ACC112 (cell line): ENCODE measurements around the gene RNF168.

Experiments used
- H2AFZ ChIP-seq: fragments of 200-600 bp; sonication (generic); one replicate; pipeline ENCODE4 v1.6.0; 2017; ENCODE audit warnings: antibody characterized with exemption, low read length; ENCODE audit not compliant: unreplicated experiment
- H3K27ac ChIP-seq: fragments of 200-600 bp; sonication (generic); 2 replicates; pipeline ENCODE4 v1.5.1; 2014; ENCODE audit warnings: low read depth, mild to moderate bottlenecking, antibody characterized with exemption, low read length, moderate library complexity
- H3K27me3 ChIP-seq: fragments of 200-600 bp; sonication (generic); 2 replicates; pipeline ENCODE4 v1.6.1; 2014; ENCODE audit warnings: mild to moderate bottlenecking, antibody characterized with exemption, low read length, moderate library complexity, mixed read lengths; ENCODE audit not compliant: insufficient read depth
- H3K36me3 ChIP-seq: fragments of 200-600 bp; sonication (generic); 2 replicates; pipeline ENCODE4 v1.6.1; 2016; ENCODE audit warnings: mild to moderate bottlenecking, antibody characterized with exemption, low read length, moderate library complexity, mixed read lengths; ENCODE audit not compliant: insufficient read depth
- H3K4me1 ChIP-seq: fragments of 200-600 bp; sonication (generic); one replicate; pipeline ENCODE4 v1.6.1; 2016; ENCODE audit warnings: low read length, mixed read lengths; ENCODE audit not compliant: insufficient read depth, unreplicated experiment, control insufficient read depth
- H3K4me3 ChIP-seq: fragments of 200-600 bp; sonication (generic); 2 replicates; pipeline ENCODE4 v1.5.1; 2014; ENCODE audit warnings: mild to moderate bottlenecking, low read depth, low read length
- H3K79me2 ChIP-seq: fragments of 200-600 bp; sonication (generic); one replicate; pipeline ENCODE4 v1.6.0; 2016; ENCODE audit warnings: low read length; ENCODE audit not compliant: control insufficient read depth, unreplicated experiment, insufficient read depth

Gene RNF168

GRCh38 chr3:196499807-196500524 is 3.6 kb downstream of the RNF168 start:
- Histone ChIP-seq H3K27me3 (no peaks in the 10 kb centered on the region), H2AFZ (peak overlapping the region; percentile 83), H3K27ac (peak overlapping the region; percentile 75), H3K79me2 (peaks cover 83% of the 10 kb centered on the region), H3K4me3 (peak overlapping the region; percentile 97), H3K4me1 (peaks cover 15% of the 10 kb centered on the region), H3K36me3 (peaks cover 6% of the 10 kb centered on the region; the same call in 1 of the 2 replicates)

- H3K36me3 ChIP-seq: peaks cover 6% of the 10 kb centered on the region; the same call in 1 of the 2 replicates
Measured at GRCh38 chr3:196499061-196499460, 4.5 kb downstream of the RNF168 start.

GRCh38 chr3:196498297-196498696 is 5.3 kb downstream of the RNF168 start:
- H3K27ac ChIP-seq: no peak overlapping the region
- no peaks in the 10 kb centered on the region for H3K27me3 ChIP-seq
- H3K4me1 ChIP-seq: peaks cover 15% of the 10 kb centered on the region
- peaks cover 6% of the 10 kb centered on the region; the same call in 1 of the 2 replicates for H3K36me3 ChIP-seq
- H3K4me3 ChIP-seq: no peak overlapping the region
- H2AFZ ChIP-seq: no peak overlapping the region
- peaks cover 97% of the 10 kb centered on the region for H3K79me2 ChIP-seq

More at GRCh38 chr3:196499061-196499460, 4.5 kb downstream of the RNF168 start:
- Histone ChIP-seq H2AFZ (no peak overlapping the region), H3K27ac (peak overlapping the region; percentile 43), H3K4me3 (peak overlapping the region; percentile 97), H3K27me3 (no peaks in the 10 kb centered on the region), H3K79me2 (peaks cover 92% of the 10 kb centered on the region), H3K4me1 (peaks cover 15% of the 10 kb centered on the region)

DNA sequence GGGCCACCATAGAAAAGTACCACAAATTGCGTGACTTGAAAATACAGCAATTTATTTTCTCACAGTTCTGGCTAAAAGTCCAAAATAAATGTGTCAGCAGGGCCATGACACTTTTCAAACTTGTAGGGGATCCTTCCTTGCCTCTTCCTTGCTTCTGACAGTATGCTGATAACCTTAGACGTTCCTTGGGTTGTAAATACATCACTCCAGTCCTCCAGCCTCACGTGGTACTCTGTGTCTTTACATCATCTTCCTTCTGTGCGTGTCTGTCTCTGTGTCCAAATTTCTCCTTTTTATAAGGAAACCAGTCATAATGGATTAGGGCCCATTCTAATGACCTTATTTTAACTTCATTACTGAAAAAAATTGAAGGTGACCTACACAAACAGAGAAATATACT is 7.4 kb downstream of the RNF168 start:
- peaks cover 98% of the 10 kb centered on the region for H3K79me2 ChIP-seq
- H3K4me1 ChIP-seq: peaks cover 15% of the 10 kb centered on the region
- H3K36me3 ChIP-seq: peaks cover 6% of the 10 kb centered on the region; the same call in 1 of the 2 replicates
- H3K4me3 ChIP-seq: no peak overlapping the region
- no peak overlapping the region for H3K27ac ChIP-seq
- no peak overlapping the region for H2AFZ ChIP-seq
- H3K27me3 ChIP-seq: no peaks in the 10 kb centered on the region

- Histone ChIP-seq H3K4me1 (no peaks in the 10 kb centered on the region), H2AFZ (no peak overlapping the region), H3K4me3 (no peak overlapping the region), H3K36me3 (peaks cover 6% of the 10 kb centered on the region; the same call in 1 of the 2 replicates), H3K27ac (no peak overlapping the region), H3K79me2 (peaks cover 87% of the 10 kb centered on the region), H3K27me3 (no peaks in the 10 kb centered on the region)
Measured at GRCh38 chr3:196493292-196493691, 10.3 kb downstream of the RNF168 start.

GRCh38 chr3:196492080-196492479 is 11.5 kb downstream of the RNF168 start:
- Histone ChIP-seq H3K79me2 (peaks cover 75% of the 10 kb centered on the region), H3K27me3 (no peaks in the 10 kb centered on the region), H3K4me1 (no peaks in the 10 kb centered on the region), H3K36me3 (peaks cover 11% of the 10 kb centered on the region), H3K4me3 (no peak overlapping the region), H2AFZ (no peak overlapping the region), H3K27ac (no peak overlapping the region)

DNA sequence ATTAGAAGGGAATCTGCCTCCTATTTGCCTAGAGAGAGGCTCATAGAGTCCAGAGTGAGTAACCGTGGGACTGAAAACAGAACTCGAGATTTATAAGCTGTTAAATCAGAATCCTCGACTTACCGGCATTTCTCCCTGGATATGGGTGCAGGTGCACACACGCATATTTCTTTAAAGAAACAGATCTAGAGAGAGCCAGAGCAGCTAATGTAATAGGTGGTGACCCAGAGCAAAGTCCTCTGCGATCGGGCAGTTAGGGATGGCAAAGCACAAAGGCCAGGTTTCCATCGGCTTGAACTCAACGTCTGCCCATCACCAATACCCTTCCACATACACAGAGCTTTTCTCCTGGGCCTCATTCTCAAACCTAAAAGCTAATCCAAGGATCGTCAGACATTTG is 13.8 kb downstream of the RNF168 start:
- H3K27ac ChIP-seq: no peak overlapping the region

DNA sequence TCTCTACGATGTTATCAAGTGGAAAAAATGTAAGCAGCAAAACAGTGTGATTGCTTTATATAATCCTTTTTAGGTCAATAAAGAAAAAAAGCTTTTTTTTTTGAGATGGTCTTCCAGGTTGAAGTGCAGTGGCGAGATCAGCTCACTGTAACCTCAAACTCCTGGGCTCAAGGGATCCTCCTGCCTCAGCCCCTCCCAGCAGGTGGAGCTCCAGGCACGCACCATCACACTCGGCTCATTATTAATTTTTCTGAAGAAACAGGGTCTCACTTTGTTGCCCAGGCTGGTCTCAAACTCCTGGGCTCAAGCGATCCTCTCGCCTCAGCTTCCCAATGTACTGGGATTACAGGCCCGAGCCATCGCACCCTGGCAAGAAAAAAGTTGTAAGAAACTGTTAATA is 17.3 kb downstream of the RNF168 start:
- Histone ChIP-seq H3K27me3 (no peaks in the 10 kb centered on the region), H3K36me3 (peaks cover 35% of the 10 kb centered on the region), H3K27ac (no peak overlapping the region), H2AFZ (no peak overlapping the region), H3K79me2 (peaks cover 19% of the 10 kb centered on the region), H3K4me1 (no peaks in the 10 kb centered on the region), H3K4me3 (no peak overlapping the region)

More for the DNA sequence above, 13.8 kb downstream of the RNF168 start:
- H3K27me3 ChIP-seq: no peaks in the 10 kb centered on the region
- H3K36me3 ChIP-seq: peaks cover 16% of the 10 kb centered on the region
- peaks cover 52% of the 10 kb centered on the region for H3K79me2 ChIP-seq
- no peak overlapping the region for H2AFZ ChIP-seq
- no peaks in the 10 kb centered on the region for H3K4me1 ChIP-seq
- H3K4me3 ChIP-seq: no peak overlapping the region

- no peaks in the 10 kb centered on the region for H3K79me2 ChIP-seq
- H3K36me3 ChIP-seq: peaks cover 37% of the 10 kb centered on the region
- no peaks in the 10 kb centered on the region for H3K4me1 ChIP-seq
- no peaks in the 10 kb centered on the region for H3K27me3 ChIP-seq
- H3K4me3 ChIP-seq: no peak overlapping the region
- H2AFZ ChIP-seq: no peak overlapping the region
- no peak overlapping the region for H3K27ac ChIP-seq
Measured at GRCh38 chr3:196477678-196478077, 25.9 kb downstream of the RNF168 start.

DNA sequence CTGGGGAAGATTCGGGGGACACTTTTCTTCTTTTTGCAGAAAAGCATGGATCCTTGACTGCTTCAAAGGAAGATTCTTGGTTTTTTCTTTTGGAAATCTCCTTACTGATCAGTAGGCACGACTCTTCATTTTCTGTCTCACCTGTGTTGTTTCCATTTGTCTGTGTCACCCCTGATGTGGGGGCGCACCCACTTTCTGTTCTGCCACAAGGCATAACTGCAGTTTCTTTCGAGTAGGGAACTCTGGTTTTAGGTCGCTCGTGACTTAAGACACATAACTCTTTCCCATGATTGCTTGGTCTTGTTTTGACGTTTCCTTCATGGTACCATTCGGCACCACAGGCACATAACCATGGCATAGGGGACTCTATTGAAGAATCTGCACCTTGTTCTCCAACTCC is 31.3 kb downstream of the RNF168 start:
- no peak overlapping the region for H3K27ac ChIP-seq
- H3K27me3 ChIP-seq: no peaks in the 10 kb centered on the region
- peaks cover 9% of the 10 kb centered on the region for H3K79me2 ChIP-seq
- H3K4me3 ChIP-seq: no peak overlapping the region
- H3K4me1 ChIP-seq: no peaks in the 10 kb centered on the region
- no peak overlapping the region for H2AFZ ChIP-seq
- H3K36me3 ChIP-seq: peaks cover 35% of the 10 kb centered on the region

GRCh38 chr3:196471551-196471950 is 32.0 kb downstream of the RNF168 start:
- Histone ChIP-seq H3K27ac (no peak overlapping the region), H3K36me3 (peaks cover 34% of the 10 kb centered on the region), H3K79me2 (peaks cover 9% of the 10 kb centered on the region)

More at GRCh38 chr3:196471551-196471950, 32.0 kb downstream of the RNF168 start:
- Histone ChIP-seq H3K4me3 (no peak overlapping the region), H2AFZ (no peak overlapping the region), H3K4me1 (no peaks in the 10 kb centered on the region), H3K27me3 (no peaks in the 10 kb centered on the region)
